Measurements from ENCODE around the gene PRKAG2. TPM values are rescaled to one million over a fixed set of nuclear protein-coding genes. Genes with fewer than 3 reads are reported as not detected.

Gene PRKAG2
- total and polyA plus RNA-seq, 2 of the 13 experiments (the other 11 are each of a cell fraction or from before 2014, with no cell fraction given) = 0.90 to 1.3 TPM

DNA sequence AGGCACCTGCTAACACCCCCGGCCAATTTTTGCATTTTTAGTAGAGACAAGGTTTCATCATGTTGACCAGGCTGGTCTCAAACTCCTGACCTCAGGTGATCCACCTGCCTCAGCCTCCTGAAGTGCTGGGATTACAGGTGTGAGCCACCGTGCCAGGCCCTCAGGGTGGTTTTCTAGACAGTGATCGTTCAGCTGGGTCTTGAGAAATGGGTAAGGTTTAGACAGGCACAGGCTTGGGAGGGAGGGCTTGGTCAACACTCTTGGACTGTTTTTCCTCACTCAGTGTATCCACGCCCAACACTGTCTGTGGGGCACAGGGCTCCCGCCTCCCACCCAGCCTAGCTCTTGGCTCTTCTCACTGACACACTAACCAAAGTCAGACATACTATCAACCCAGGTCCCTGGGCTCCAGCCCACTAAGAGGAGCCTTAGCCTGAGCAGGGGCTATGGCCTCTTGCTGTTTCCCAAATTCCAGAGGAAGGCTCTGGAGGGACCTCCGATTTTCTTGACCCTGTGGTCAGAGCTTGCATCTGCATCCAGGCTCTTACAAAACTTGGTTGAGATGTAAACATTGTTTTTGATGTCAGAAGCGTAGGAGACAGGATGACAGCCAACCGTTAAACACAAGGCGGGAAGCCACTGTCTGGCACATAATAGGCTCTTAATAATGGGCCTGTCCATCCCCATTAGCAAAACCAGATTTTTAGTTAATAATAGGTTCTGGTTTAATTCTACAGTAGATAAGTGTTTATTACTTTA is 143.9 kb downstream of the PRKAG2 start (continued):
- no peak for TF ChIP-seq ZNF282 (IDR thresholded peaks at IDR 0.05; ENCODE audit: partially characterized antibody)

DNA sequence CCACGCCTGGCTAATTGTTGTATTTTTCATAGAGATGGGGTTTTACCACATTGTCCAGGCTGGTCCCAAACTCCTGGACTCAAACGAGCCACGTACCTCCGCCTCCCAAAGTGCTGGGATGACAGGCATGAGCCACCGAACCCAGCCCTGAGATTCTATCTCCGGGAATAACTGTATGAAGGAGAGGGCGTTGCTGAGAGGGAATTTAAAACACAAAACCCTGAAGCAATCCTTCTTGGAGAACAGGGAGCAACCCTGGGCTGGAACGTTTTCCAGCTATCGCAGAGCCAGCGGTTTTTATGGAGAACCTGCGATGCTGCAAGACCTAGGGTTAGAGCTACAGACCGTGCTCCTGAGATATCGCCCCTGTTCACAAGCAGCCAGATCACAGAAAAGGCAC is 144.6 kb downstream of the PRKAG2 start:
- no peaks in the 10 kb centered on the region for H3K9me3 ChIP-seq (ENCODE audit: low read length)
- ChIA-PET CTCF (ENCODE audit: low intra/inter-chr PET ratio, low total read pairs) (no interaction called here), POLR2A (no interaction called here)
- no TSS peak for BruUV-seq (replicated peaks)
- H3K79me2 ChIP-seq (ENCODE audit: insufficient read depth, low read length) = no peaks in the 10 kb centered on the region
- ATAC-seq (no peak), DNase-seq (ENCODE audit: low spot score) (no peak), FAIRE-seq (no peak)
- H3K9ac ChIP-seq (ENCODE audit: insufficient read depth, low read depth, low read length) = no peak overlapping the region
- H2AFZ ChIP-seq (ENCODE audit: low read length) = no peak overlapping the region
- no peak overlapping the region for H3K4me3 ChIP-seq (replicated peaks in 1 of 3; ENCODE audit: insufficient read depth in 1 of 3, low read depth in 2 of 3, low read length in 3 of 3)
- 59% methylated on average over 6 of the region's 13 CpGs for WGBS (ENCODE audit: low lambda C conversion rate)
- H3K4me1 ChIP-seq (ENCODE audit: insufficient read depth, low read length) = 0 out of 2 replicates have a peak, but pooled peaks cover 7% of the 10 kb centered on the region
- in situ Hi-C loops (cut with HindIII; ENCODE audit: extremely low pct_ligation_motif_present, low pct_unique_long_range_greater_than_20kb) (no loop called here), intact Hi-C loops (cut with micrococcal nuclease; ENCODE audit: unreplicated experiment) (no loop called here)
- peaks cover 0 to 2% of the 10 kb centered on the region in 2 experiments; a peak in 1 of 5 replicates for H3K27me3 ChIP-seq (ENCODE audit: control insufficient read depth in 1 of 2, insufficient read depth in 2 of 2, low read length in 2 of 2)
- H4K20me1 ChIP-seq (ENCODE audit: insufficient read depth, low read length) = no peaks in the 10 kb centered on the region
- H3K36me3 ChIP-seq (replicated peaks in 1 of 2; ENCODE audit: control insufficient read depth in 1 of 2, insufficient read depth in 2 of 2, low read length in 2 of 2) = no peaks in the 10 kb centered on the region
- no peak overlapping the region for H3K27ac ChIP-seq (ENCODE audit: extremely low read length, insufficient read depth, low read length)
- no peak overlapping the region for H3K4me2 ChIP-seq (ENCODE audit: low read depth, low read length)
- TF ChIP-seq YY1 (IDR thresholded peaks at IDR 0.05; ENCODE audit: insufficient read depth, insufficient replicate concordance, low read depth, low read length) (no peak), ZNF550 (CRISPR knock-in tag; IDR thresholded peaks at IDR 0.05; ENCODE audit: borderline replicate concordance) (no peak), ZNF766 (CRISPR knock-in tag; IDR thresholded peaks at IDR 0.05; ENCODE audit: borderline replicate concordance) (no peak), DNMT3B (CRISPR knock-in tag; conservative IDR thresholded peaks at IDR 0.05) (no peak), DNMT1 (CRISPR knock-in tag; IDR thresholded peaks at IDR 0.05) (no peak), FOSL1 (CRISPR knock-in tag; IDR thresholded peaks at IDR 0.05; ENCODE audit: borderline replicate concordance) (no peak), ZSCAN31 (CRISPR knock-in tag; IDR thresholded peaks at IDR 0.05; ENCODE audit: low read depth) (no peak), POLR2G (IDR thresholded peaks at IDR 0.05; ENCODE audit: low read depth, low read length) (no peak), ZNF317 (CRISPR knock-in tag; IDR thresholded peaks at IDR 0.05) (no peak)
- TF ChIP-seq, protein P1, sequence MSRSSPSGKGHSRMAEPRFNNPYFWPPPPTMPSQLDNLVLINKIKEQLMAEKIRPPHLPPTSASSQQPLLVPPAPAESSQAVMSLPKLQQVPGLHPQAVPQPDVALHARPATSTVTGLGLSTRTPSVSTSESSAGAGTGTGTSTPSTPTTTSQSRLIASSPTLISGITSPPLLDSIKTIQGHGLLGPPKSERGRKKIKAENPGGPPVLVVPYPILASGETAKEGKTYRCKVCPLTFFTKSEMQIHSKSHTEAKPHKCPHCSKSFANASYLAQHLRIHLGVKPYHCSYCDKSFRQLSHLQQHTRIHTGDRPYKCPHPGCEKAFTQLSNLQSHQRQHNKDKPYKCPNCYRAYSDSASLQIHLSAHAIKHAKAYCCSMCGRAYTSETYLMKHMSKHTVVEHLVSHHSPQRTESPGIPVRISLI (CRISPR knock-in tag; IDR thresholded peaks at IDR 0.05; ENCODE audit: borderline replicate concordance) = no peak
- TF ChIP-seq, protein P2, sequence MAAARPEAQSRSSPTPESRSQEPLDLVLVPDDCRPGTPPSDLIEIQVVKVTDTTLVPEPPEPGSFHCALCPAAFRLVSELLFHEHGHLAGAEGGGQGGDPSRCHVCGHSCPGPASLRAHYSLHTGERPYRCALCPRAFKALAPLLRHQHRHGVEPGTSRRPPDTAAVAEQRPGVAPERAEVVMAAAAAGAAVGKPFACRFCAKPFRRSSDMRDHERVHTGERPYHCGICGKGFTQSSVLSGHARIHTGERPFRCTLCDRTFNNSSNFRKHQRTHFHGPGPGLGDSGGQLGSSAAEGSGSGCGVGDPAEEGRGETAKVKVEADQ (CRISPR knock-in tag; IDR thresholded peaks at IDR 0.05; ENCODE audit: borderline replicate concordance) = no peak
